Mesendoderm (in vitro differentiated cells): ENCODE data around the gene RBM19.

Source experiments
- DNase-seq: peaks from one replicate; pipeline ENCODE4 v3.0.0; 2013
- H2AK5ac ChIP-seq: 2 replicates; pipeline ENCODE4 v1.6.1; 2013; ENCODE audit warnings: low read length, inconsistent platforms
- H2BK120ac ChIP-seq: 2 replicates; pipeline ENCODE4 v1.6.1; 2013; ENCODE audit warnings: low read depth, mild to moderate bottlenecking, low read length, moderate library complexity, mixed read lengths
- H2BK15ac ChIP-seq: replicated peaks from 2 replicates; pipeline ENCODE4 v1.6.1; 2013; ENCODE audit warnings: low read depth, mild to moderate bottlenecking, moderate library complexity
- H2BK5ac ChIP-seq: 2 replicates; pipeline ENCODE4 v1.6.1; 2013; ENCODE audit warnings: low read length, inconsistent platforms
- H3K18ac ChIP-seq: 2 replicates; pipeline ENCODE4 v1.6.1; 2013; ENCODE audit warnings: mild to moderate bottlenecking, low read length, mixed read lengths
- H3K23ac ChIP-seq: one replicate; pipeline ENCODE4 v1.6.1; 2013; ENCODE audit warnings: low read length
- H3K27ac ChIP-seq: 2 replicates; pipeline ENCODE4 v1.5.1; 2013; ENCODE audit warnings: low read depth, mild to moderate bottlenecking, inconsistent platforms, low read length, moderate library complexity
- H3K27me3 ChIP-seq: 2 replicates; pipeline ENCODE4 v1.6.1; 2013; ENCODE audit warnings: low read length, control low read depth, mild to moderate bottlenecking, inconsistent platforms; ENCODE audit not compliant: insufficient read depth, poor library complexity
- H3K36me3 ChIP-seq: 2 replicates; pipeline ENCODE4 v1.6.1; 2013; ENCODE audit warnings: low read length, inconsistent platforms; ENCODE audit not compliant: control insufficient read depth, insufficient read depth
- H3K4ac ChIP-seq: one replicate; pipeline ENCODE4 v1.6.1; 2013; ENCODE audit warnings: low read depth, mild to moderate bottlenecking, low read length, moderate library complexity
- H3K4me1 ChIP-seq: 2 replicates; pipeline ENCODE4 v1.6.1; 2013; ENCODE audit warnings: low read depth, low read length, inconsistent platforms; ENCODE audit not compliant: control insufficient read depth
- H3K4me2 ChIP-seq: 2 replicates; pipeline ENCODE4 v1.6.1; 2013; ENCODE audit warnings: low read length
- H3K4me3 ChIP-seq: 2 replicates; pipeline ENCODE4 v1.5.1; 2013; ENCODE audit warnings: mild to moderate bottlenecking, low read length
- H3K56ac ChIP-seq: one replicate; pipeline ENCODE4 v1.6.1; 2013; ENCODE audit warnings: low read length
- H3K79me1 ChIP-seq: 2 replicates; pipeline ENCODE4 v1.6.1; 2013; ENCODE audit warnings: low read length, inconsistent platforms
- H3K79me2 ChIP-seq: 2 replicates; pipeline ENCODE4 v1.6.1; 2013; ENCODE audit warnings: mild to moderate bottlenecking, low read length; ENCODE audit not compliant: control insufficient read depth, insufficient read depth
- H3K9ac ChIP-seq: 2 replicates; pipeline ENCODE4 v1.6.1; 2013; ENCODE audit warnings: low read length, inconsistent platforms
- H4K5ac ChIP-seq: one replicate; pipeline ENCODE4 v1.6.1; 2013; ENCODE audit warnings: low read length
- H4K8ac ChIP-seq: one replicate; pipeline ENCODE4 v1.6.1; 2013; ENCODE audit warnings: low read depth, mild to moderate bottlenecking, control low read depth, low read length, moderate library complexity
- WGBS: extraction: QIAGEN DNeasy Blood & Tissue Kit; methylation state at CpG from one replicate; pipeline ENCODE4 v1.1.7; 2013; ENCODE audit warnings: low lambda C conversion rate, missing lambda C conversion rate; ENCODE audit not compliant: insufficient coverage; ENCODE audit errors: extremely low coverage; 5-methylcytosine and 5-hydroxymethylcytosine counted together

RBM19 gene

DNA sequence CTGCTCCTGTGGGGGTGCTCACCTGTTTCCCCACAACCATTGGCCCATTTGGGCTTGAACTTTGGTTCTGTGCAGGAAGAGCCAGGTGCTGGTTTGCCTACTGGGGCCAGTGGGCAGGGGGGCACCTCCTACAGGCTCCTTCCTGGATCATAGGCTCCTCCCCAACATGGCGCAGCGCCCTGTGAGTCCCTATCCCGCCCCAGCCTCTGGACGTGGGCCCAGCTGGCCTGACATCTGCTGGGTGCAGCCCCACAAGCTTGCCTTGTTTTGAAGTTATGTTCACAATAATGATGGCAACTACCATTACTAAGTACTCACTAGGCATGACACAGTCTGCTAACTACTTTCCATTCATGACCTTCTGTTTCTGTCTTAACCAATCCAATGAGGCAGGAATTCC lies 147.8 kb downstream of the RBM19 start:
- Histone ChIP-seq H3K27ac (no peak overlapping the region), H3K36me3 (no peaks in the 10 kb centered on the region), H4K8ac (no peak overlapping the region), H2BK15ac (no peak overlapping the region), H3K18ac (no peak overlapping the region), H3K79me2 (no peaks in the 10 kb centered on the region), H2BK120ac (no peak overlapping the region), H3K79me1 (no peaks in the 10 kb centered on the region), H2AK5ac (no peak overlapping the region), H3K23ac (no peak overlapping the region), H3K9ac (no peak overlapping the region), H4K5ac (no peak overlapping the region), H3K4me1 (no peaks in the 10 kb centered on the region), H3K56ac (no peak overlapping the region), H2BK5ac (no peak overlapping the region), H3K4me2 (no peak overlapping the region), H3K4ac (no peak overlapping the region), H3K27me3 (no peaks in the 10 kb centered on the region), H3K4me3 (no peak overlapping the region)
- no peak for DNase-seq
- WGBS = no CpG with 5 or more reads among the region's 4 CpGs

GRCh38 chr12:113816866-113817265 lies 149.3 kb downstream of the RBM19 start:
- H3K9ac ChIP-seq = no peak overlapping the region
- H2AK5ac ChIP-seq = no peak overlapping the region
- no peaks in the 10 kb centered on the region for H3K79me2 ChIP-seq
- WGBS = no CpG with 5 or more reads among the region's 16 CpGs
- no peak overlapping the region for H3K18ac ChIP-seq
- no peak overlapping the region for H2BK5ac ChIP-seq
- H3K4me2 ChIP-seq = no peak overlapping the region
- no peak overlapping the region for H3K4me3 ChIP-seq
- H3K79me1 ChIP-seq = no peaks in the 10 kb centered on the region
- H3K27me3 ChIP-seq = no peaks in the 10 kb centered on the region
- no peak overlapping the region for H3K23ac ChIP-seq
- no peak overlapping the region for H3K27ac ChIP-seq
- H4K8ac ChIP-seq = no peak overlapping the region
- no peaks in the 10 kb centered on the region for H3K36me3 ChIP-seq
- no peaks in the 10 kb centered on the region for H3K4me1 ChIP-seq
- no peak overlapping the region for H2BK120ac ChIP-seq
- H4K5ac ChIP-seq = no peak overlapping the region
- no peak overlapping the region for H3K56ac ChIP-seq
- H2BK15ac ChIP-seq = no peak overlapping the region
- no peak overlapping the region for H3K4ac ChIP-seq
- no peak for DNase-seq

DNA sequence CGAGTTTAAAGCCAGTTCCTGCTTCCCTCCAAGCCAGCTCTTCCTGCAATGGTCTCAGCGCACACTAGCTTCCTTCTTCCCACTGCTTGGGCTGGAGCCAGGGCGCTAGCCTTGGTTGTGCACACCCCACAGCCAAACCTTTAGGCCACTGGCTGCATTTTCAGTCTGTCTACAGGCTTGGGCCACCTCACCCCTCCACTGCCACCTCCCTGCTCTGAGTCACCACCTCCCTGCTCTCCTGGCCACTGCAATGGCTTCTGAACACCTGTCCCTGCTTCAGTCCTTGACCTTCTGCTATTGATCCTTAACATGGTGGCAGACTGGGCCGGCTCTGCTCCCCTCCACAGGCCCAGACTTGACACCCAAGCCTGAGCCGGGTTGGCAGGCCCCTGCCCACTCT lies 151.1 kb downstream of the RBM19 start:
- H3K27me3 ChIP-seq = no peaks in the 10 kb centered on the region
- H3K23ac ChIP-seq = no peak overlapping the region
- no peak overlapping the region for H3K56ac ChIP-seq
- H4K8ac ChIP-seq = no peak overlapping the region
- H3K4ac ChIP-seq = no peak overlapping the region
- H2BK15ac ChIP-seq = no peak overlapping the region
- no peak overlapping the region for H3K18ac ChIP-seq
- WGBS = no CpG with 5 or more reads among the region's 5 CpGs
- H2BK5ac ChIP-seq = no peak overlapping the region
- H2AK5ac ChIP-seq = no peak overlapping the region
- no peaks in the 10 kb centered on the region for H3K79me1 ChIP-seq
- H4K5ac ChIP-seq = no peak overlapping the region
- H3K4me3 ChIP-seq = no peak overlapping the region
- H3K4me1 ChIP-seq = no peaks in the 10 kb centered on the region
- no peak overlapping the region for H3K9ac ChIP-seq
- H3K36me3 ChIP-seq = no peaks in the 10 kb centered on the region
- no peaks in the 10 kb centered on the region for H3K79me2 ChIP-seq
- no peak overlapping the region for H3K4me2 ChIP-seq
- H2BK120ac ChIP-seq = no peak overlapping the region
- no peak for DNase-seq
- no peak overlapping the region for H3K27ac ChIP-seq

- Histone ChIP-seq H4K8ac (no peak overlapping the region), H3K27me3 (no peaks in the 10 kb centered on the region), H3K4me3 (no peak overlapping the region), H2BK120ac (no peak overlapping the region), H3K36me3 (no peaks in the 10 kb centered on the region), H3K4me1 (no peaks in the 10 kb centered on the region), H3K18ac (no peak overlapping the region), H3K4me2 (no peak overlapping the region), H2BK15ac (no peak overlapping the region), H3K4ac (no peak overlapping the region), H3K79me1 (no peaks in the 10 kb centered on the region), H3K79me2 (no peaks in the 10 kb centered on the region), H3K56ac (no peak overlapping the region), H3K9ac (no peak overlapping the region), H2BK5ac (no peak overlapping the region), H2AK5ac (no peak overlapping the region), H4K5ac (no peak overlapping the region), H3K27ac (no peak overlapping the region), H3K23ac (no peak overlapping the region)
- no CpG with 5 or more reads among the region's 6 CpGs for WGBS
- DNase-seq = no peak
Observed at GRCh38 chr12:113813229-113813541, 152.9 kb downstream of the RBM19 start.

- Histone ChIP-seq H2AK5ac (no peak overlapping the region), H3K79me2 (no peaks in the 10 kb centered on the region), H4K5ac (no peak overlapping the region), H2BK120ac (no peak overlapping the region), H3K4ac (no peak overlapping the region), H2BK5ac (no peak overlapping the region), H3K36me3 (no peaks in the 10 kb centered on the region), H3K4me2 (no peak overlapping the region), H3K9ac (no peak overlapping the region), H3K56ac (no peak overlapping the region), H3K79me1 (no peaks in the 10 kb centered on the region), H3K23ac (no peak overlapping the region), H3K27me3 (no peaks in the 10 kb centered on the region), H3K18ac (no peak overlapping the region), H4K8ac (no peak overlapping the region), H3K4me1 (no peaks in the 10 kb centered on the region), H2BK15ac (no peak overlapping the region), H3K27ac (no peak overlapping the region), H3K4me3 (no peak overlapping the region)
- WGBS = no CpG with 5 or more reads among the region's 16 CpGs
- DNase-seq = no peak
Observed at GRCh38 chr12:113812411-113813228, 153.5 kb downstream of the RBM19 start.
